GM12878 (cell line): ENCODE measurements around the gene CLECL1. TPM values are rescaled to one million over a fixed set of nuclear protein-coding genes. Genes with fewer than 3 reads are reported as not detected.

Experiments
- CTCF ChIP-seq, 3 experiments: IDR thresholded peaks in 2 of 3; conservative IDR thresholded peaks in 1 of 3; 2 replicates each; pipeline ENCODE4 v1.5.1; 2011; ENCODE audit warnings: low read depth in 3 of 3, low read length in 3 of 3, mild to moderate bottlenecking in 3 of 3, control low read depth in 2 of 3, moderate library complexity in 2 of 3, inconsistent platforms in 1 of 3, mixed read lengths in 1 of 3; ENCODE audit not compliant: control insufficient read depth in 2 of 3, insufficient read depth in 1 of 3; ENCODE audit errors: extremely low read depth in 1 of 3
- GABPA ChIP-seq: IDR thresholded peaks from 2 replicates; pipeline ENCODE4 v1.6.1; 2014; ENCODE audit warnings: antibody characterized with exemption, low read depth, mild to moderate bottlenecking, inconsistent platforms
- HCFC1 ChIP-seq: fragments of 150-350 bp; IDR thresholded peaks from 2 replicates; pipeline ENCODE4 v1.6.1; 2014; ENCODE audit warnings: low read length
- KDM1A ChIP-seq: fragments of 200-600 bp; sonication (generic); IDR thresholded peaks from 2 replicates; pipeline ENCODE4 v1.6.1; 2016; ENCODE audit warnings: borderline replicate concordance
- NBN ChIP-seq: fragments of 450-650 bp; IDR thresholded peaks from 2 replicates; pipeline ENCODE4 v1.6.1; 2016
- SMC3 ChIP-seq: IDR thresholded peaks from 2 replicates; pipeline ENCODE4 v1.6.1; 2011; ENCODE audit warnings: low read length, improper control_type of control experiment, borderline replicate concordance
- STAT3 ChIP-seq: IDR thresholded peaks from 2 replicates; pipeline ENCODE4 v1.6.1; 2011; ENCODE audit warnings: low read depth, low read length, improper control_type of control experiment
- ZBED1 ChIP-seq: IDR thresholded peaks from 2 replicates; pipeline ENCODE4 v1.6.1; 2016; ENCODE audit warnings: borderline replicate concordance
- ZBTB40 ChIP-seq: fragments of 450-650 bp; IDR thresholded peaks from 2 replicates; pipeline ENCODE4 v1.6.1; 2016; ENCODE audit warnings: mild to moderate bottlenecking, moderate library complexity, borderline replicate concordance
- polyA plus RNA-seq, 11 experiments: library from polyadenylated mRNA; depleted of rRNA in 4 of 11; unstranded in 6 of 11; stranded (reverse) in 5 of 11; fragments of >200 nt; fragmentation: Nextera tagmentation in 4 of 11; fragmentation: Illumina TruSeq in 1 of 11; extraction: Ambion mirVana in 4 of 11; extraction: Trizol in 1 of 11; gene quantifications; 1 replicate in 1 of 11; 2 replicates in 10 of 11; pipeline versions ENCODE4 v1.2.1 to v1.2.3, GENCODE V29; 2011 to 2016; ENCODE audit warnings: inconsistent platforms in 2 of 11, missing spikeins in 2 of 11, low read depth in 1 of 11
- total RNA-seq, 4 experiments: library from RNA; depleted of rRNA in 3 of 4; stranded (reverse); fragments of >200 nt in 3 of 4; fragmentation: Illumina TruSeq in 1 of 4; extraction: Trizol in 1 of 4; gene quantifications; 2 replicates each; pipeline versions ENCODE4 v1.2.1 to v1.2.3, GENCODE V29; 2013 to 2021
- TF ChIP-seq, protein P1 (sequence below): IDR thresholded peaks from 2 replicates; pipeline ENCODE4 v1.6.1; 2012; ENCODE audit warnings: low read depth, low read length, improper control_type of control experiment
- TF ChIP-seq, protein P2 (sequence below): fragments of 450-650 bp; IDR thresholded peaks from 2 replicates; pipeline ENCODE4 v1.6.1; 2017; ENCODE audit warnings: mild to moderate bottlenecking, low read depth, inconsistent platforms; ENCODE audit not compliant: poor library complexity, severe bottlenecking
- TF ChIP-seq, protein P3 (sequence below): fragments of 450-650 bp; IDR thresholded peaks from 2 replicates; pipeline ENCODE4 v1.6.1; 2017; ENCODE audit warnings: mild to moderate bottlenecking
- TF ChIP-seq, protein P4 (sequence below): fragments of 450-650 bp; formaldehyde crosslinking; IDR thresholded peaks from 2 replicates; pipeline ENCODE4 v1.5.0; 2022; ENCODE audit warnings: mild to moderate bottlenecking, missing genetic modification characterization

CLECL1 gene
- total and polyA plus RNA-seq, 10 of the 15 experiments (the other 5 are each of a cell fraction or from before 2014, with no cell fraction given) = 4.6 to 56.5 (median 46.4) TPM

DNA sequence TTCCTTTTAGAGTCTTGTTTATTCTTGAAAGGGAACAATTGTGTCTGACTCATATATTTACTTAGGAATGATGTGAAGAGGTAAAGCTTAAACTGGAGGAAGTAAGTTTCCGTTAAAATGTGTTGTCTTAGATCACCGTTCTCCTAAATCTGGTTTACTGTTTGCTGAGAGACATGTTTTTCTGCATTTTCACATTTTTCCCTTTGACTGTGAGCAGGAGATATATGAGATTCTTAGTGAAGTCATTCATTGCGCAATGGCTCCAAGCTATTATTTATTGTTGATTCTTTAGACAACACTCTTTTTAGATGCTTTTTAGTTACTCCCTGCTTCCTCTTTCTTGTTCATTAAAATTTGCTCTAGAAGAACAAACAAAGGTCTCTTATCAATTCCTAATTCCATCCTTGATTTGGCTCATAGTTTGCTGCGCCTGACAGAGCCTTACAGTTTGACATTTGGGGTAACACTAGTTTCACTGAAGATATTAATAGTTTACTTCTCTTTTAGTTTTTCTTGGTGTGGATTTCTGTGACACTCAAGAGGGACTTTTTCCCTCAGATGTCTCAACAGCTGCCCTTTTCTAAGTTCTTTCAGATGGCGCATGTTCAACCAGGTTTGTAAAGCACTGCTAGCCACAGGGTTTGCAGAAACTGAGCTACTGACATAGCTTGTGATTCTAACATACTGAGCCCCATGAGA lies 11.4 kb downstream of the CLECL1 start (continued):
- TF ChIP-seq ZBTB40 (no peak), GABPA (no peak), ZBED1 (peak; percentile 58; the same call in 1 of the 2 replicates), STAT3 (no peak), NBN (0 out of 2 replicates have a peak, but pooled peaks have one; percentile 32), KDM1A (no peak), CTCF (IDR thresholded peaks at IDR 0.05 in 2 of 3, conservative IDR thresholded peaks at IDR 0.05 in 1 of 3; ENCODE audit: control insufficient read depth in 2 of 3, extremely low read depth in 1 of 3, insufficient read depth in 1 of 3, low read depth in 3 of 3, low read length in 3 of 3) (no peak), HCFC1 (no peak), SMC3 (no peak)
- TF ChIP-seq, protein P1, sequence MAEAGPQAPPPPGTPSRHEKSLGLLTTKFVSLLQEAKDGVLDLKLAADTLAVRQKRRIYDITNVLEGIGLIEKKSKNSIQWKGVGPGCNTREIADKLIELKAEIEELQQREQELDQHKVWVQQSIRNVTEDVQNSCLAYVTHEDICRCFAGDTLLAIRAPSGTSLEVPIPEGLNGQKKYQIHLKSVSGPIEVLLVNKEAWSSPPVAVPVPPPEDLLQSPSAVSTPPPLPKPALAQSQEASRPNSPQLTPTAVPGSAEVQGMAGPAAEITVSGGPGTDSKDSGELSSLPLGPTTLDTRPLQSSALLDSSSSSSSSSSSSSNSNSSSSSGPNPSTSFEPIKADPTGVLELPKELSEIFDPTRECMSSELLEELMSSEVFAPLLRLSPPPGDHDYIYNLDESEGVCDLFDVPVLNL = no peak
- TF ChIP-seq, protein P2, sequence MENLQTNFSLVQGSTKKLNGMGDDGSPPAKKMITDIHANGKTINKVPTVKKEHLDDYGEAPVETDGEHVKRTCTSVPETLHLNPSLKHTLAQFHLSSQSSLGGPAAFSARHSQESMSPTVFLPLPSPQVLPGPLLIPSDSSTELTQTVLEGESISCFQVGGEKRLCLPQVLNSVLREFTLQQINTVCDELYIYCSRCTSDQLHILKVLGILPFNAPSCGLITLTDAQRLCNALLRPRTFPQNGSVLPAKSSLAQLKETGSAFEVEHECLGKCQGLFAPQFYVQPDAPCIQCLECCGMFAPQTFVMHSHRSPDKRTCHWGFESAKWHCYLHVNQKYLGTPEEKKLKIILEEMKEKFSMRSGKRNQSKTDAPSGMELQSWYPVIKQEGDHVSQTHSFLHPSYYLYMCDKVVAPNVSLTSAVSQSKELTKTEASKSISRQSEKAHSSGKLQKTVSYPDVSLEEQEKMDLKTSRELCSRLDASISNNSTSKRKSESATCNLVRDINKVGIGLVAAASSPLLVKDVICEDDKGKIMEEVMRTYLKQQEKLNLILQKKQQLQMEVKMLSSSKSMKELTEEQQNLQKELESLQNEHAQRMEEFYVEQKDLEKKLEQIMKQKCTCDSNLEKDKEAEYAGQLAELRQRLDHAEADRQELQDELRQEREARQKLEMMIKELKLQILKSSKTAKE = no peak
- TF ChIP-seq, protein P3, sequence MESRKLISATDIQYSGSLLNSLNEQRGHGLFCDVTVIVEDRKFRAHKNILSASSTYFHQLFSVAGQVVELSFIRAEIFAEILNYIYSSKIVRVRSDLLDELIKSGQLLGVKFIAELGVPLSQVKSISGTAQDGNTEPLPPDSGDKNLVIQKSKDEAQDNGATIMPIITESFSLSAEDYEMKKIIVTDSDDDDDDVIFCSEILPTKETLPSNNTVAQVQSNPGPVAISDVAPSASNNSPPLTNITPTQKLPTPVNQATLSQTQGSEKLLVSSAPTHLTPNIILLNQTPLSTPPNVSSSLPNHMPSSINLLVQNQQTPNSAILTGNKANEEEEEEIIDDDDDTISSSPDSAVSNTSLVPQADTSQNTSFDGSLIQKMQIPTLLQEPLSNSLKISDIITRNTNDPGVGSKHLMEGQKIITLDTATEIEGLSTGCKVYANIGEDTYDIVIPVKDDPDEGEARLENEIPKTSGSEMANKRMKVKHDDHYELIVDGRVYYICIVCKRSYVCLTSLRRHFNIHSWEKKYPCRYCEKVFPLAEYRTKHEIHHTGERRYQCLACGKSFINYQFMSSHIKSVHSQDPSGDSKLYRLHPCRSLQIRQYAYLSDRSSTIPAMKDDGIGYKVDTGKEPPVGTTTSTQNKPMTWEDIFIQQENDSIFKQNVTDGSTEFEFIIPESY = no peak
- TF ChIP-seq, protein P4, sequence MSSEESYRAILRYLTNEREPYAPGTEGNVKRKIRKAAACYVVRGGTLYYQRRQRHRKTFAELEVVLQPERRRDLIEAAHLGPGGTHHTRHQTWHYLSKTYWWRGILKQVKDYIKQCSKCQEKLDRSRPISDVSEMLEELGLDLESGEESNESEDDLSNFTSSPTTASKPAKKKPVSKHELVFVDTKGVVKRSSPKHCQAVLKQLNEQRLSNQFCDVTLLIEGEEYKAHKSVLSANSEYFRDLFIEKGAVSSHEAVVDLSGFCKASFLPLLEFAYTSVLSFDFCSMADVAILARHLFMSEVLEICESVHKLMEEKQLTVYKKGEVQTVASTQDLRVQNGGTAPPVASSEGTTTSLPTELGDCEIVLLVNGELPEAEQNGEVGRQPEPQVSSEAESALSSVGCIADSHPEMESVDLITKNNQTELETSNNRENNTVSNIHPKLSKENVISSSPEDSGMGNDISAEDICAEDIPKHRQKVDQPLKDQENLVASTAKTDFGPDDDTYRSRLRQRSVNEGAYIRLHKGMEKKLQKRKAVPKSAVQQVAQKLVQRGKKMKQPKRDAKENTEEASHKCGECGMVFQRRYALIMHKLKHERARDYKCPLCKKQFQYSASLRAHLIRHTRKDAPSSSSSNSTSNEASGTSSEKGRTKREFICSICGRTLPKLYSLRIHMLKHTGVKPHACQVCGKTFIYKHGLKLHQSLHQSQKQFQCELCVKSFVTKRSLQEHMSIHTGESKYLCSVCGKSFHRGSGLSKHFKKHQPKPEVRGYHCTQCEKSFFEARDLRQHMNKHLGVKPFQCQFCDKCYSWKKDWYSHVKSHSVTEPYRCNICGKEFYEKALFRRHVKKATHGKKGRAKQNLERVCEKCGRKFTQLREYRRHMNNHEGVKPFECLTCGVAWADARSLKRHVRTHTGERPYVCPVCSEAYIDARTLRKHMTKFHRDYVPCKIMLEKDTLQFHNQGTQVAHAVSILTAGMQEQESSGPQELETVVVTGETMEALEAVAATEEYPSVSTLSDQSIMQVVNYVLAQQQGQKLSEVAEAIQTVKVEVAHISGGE (CRISPR knock-in tag) = no peak
